ENCODE data around the gene PTCRA.

The PTCRA gene

GRCh38 chr6:42916288-42916687, 435 bp downstream of the PTCRA start:
- H3K36me3 ChIP-seq, result no peaks in the 10 kb centered on the region
- no peaks in the 10 kb centered on the region for H3K9me3 ChIP-seq
- TF ChIP-seq CTCF (IDR thresholded peaks at IDR 0.05; ENCODE audit: low read depth, low read length), result no peak
- no peaks in the 10 kb centered on the region for H3K27me3 ChIP-seq
- H3K4me3 ChIP-seq (ENCODE audit: low read depth, low read length), result no peak overlapping the region
- no peak for DNase-seq
- no peaks in the 10 kb centered on the region for H3K4me1 ChIP-seq

- Histone ChIP-seq H3K27me3 (no peaks in the 10 kb centered on the region), H3K4me1 (no peaks in the 10 kb centered on the region), H3K9me3 (no peaks in the 10 kb centered on the region), H3K36me3 (no peaks in the 10 kb centered on the region), H3K4me3 (ENCODE audit: low read depth, low read length) (no peak overlapping the region)
- TF ChIP-seq CTCF (IDR thresholded peaks at IDR 0.05; ENCODE audit: low read depth, low read length), result no peak
- no peak for DNase-seq
Measured at GRCh38 chr6:42921801-42922200, 5.9 kb downstream of the PTCRA start.

GRCh38 chr6:42923666-42924065, 7.8 kb downstream of the PTCRA start:
- DNase-seq, result no peak
- no peak for TF ChIP-seq CTCF (IDR thresholded peaks at IDR 0.05; ENCODE audit: low read depth, low read length)
- Histone ChIP-seq H3K4me1 (no peaks in the 10 kb centered on the region), H3K4me3 (ENCODE audit: low read depth, low read length) (no peak overlapping the region), H3K27me3 (no peaks in the 10 kb centered on the region), H3K9me3 (no peaks in the 10 kb centered on the region), H3K36me3 (no peaks in the 10 kb centered on the region)

- Histone ChIP-seq H3K4me3 (ENCODE audit: low read depth, low read length) (no peak overlapping the region), H3K4me1 (no peaks in the 10 kb centered on the region), H3K9me3 (no peaks in the 10 kb centered on the region), H3K27me3 (no peaks in the 10 kb centered on the region), H3K36me3 (no peaks in the 10 kb centered on the region)
- TF ChIP-seq CTCF (IDR thresholded peaks at IDR 0.05; ENCODE audit: low read depth, low read length), result no peak
- no peak for DNase-seq
Measured at GRCh38 chr6:42925248-42925857, 9.5 kb downstream of the PTCRA start.

- Histone ChIP-seq H3K9me3 (no peaks in the 10 kb centered on the region), H3K4me3 (ENCODE audit: low read depth, low read length) (peak within 1 kb of the TSS; percentile 77), H3K4me1 (0 out of 2 replicates have a peak, but pooled peaks cover 2% of the 10 kb centered on the region), H3K36me3 (peaks cover 6% of the 10 kb centered on the region), H3K27me3 (no peaks in the 10 kb centered on the region)
- TF ChIP-seq CTCF (IDR thresholded peaks at IDR 0.05; ENCODE audit: low read depth, low read length), result no peak
- DNase-seq, result peak; percentile 96
Measured at GRCh38 chr6:42928986-42929820, 13.3 kb downstream of the PTCRA start, which contains the start of gene CNPY3. TSS of gene CNPY3 (plus strand) at chr6:42929480. CDS start at chr6:42929571, 91 bp downstream.

All from BE2C (cell line).